Measurements from ENCODE around the gene RSAD2.

The RSAD2 gene

GRCh38 chr2:6908291-6908690 is 30.7 kb downstream of the RSAD2 start:
- DNase-seq, result no peak

DNA sequence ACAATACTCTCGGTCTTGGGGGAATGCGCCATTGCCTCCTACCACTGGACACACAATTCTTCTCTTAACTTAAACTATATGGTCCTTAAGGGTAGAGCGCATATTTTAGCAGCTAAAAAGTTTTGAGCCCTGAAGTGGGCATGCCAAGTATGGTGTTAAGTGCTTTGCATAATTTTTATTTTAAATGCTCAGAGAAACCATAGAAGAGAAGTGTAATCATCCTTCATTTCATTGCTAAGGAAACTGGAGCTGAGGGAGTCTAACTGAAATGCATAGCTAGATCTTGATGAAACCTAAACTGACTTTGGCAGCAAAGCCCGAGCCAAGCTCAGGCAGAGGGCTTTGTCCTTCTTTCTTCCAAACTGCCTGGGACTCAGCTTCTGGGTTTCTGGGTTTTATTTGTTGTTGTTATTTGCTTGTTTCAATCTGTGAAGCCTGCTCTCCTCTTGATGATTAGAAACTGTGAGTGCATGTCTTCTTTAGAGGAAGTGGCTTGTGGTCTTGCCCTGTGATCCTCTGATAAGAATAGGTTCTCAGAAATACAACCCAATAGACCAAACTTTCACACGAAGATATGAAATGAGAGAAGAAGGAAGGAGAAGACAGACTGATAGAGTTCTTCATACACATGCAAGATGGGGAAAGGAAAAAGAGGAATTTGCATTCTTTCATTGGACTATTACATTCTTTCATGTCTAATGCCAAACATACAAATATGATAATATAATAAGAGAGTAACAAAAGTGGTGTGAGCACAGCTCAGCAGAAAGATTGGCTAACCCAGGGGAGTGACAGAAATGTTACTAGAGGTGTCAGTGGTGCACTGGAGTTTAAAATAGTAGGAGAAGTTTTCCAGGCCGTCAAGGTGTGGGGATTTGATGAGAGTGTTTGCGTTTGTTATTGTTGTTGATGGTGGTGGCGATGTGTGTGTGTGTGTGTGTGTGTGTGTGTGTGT is 32.1 kb downstream of the RSAD2 start:
- peak; percentile 98 for DNase-seq

- no peak for DNase-seq
These were observed 34.1 kb downstream of the RSAD2 start for GRCh38 chr2:6911721-6912120.

- no peak for DNase-seq
These were observed 36.0 kb downstream of the RSAD2 start for GRCh38 chr2:6913415-6914157.

- DNase-seq, result no peak
These were observed 37.3 kb downstream of the RSAD2 start for GRCh38 chr2:6914828-6915227.

DNA sequence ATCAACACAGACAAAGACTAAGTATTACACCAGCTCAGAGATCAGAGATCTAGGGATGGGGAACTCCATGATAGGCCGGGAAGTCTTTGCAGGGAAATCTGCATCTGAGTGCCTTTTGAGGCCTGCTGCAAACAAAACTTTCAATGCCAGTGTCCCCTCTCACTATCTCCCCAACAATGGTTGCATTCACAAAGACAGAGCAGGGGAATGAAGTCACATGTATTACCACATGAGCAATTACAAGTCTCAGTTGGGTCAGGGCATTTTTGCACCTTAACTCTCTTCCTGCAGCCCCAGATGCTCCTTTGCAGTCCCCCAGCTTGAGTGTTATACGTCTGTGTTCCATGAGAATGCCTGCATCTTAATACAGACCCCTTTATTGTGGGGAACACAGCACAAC is 37.8 kb downstream of the RSAD2 start:
- DNase-seq, result no peak

- DNase-seq, result no peak
These were observed 38.6 kb downstream of the RSAD2 start for GRCh38 chr2:6916224-6916623.

DNA sequence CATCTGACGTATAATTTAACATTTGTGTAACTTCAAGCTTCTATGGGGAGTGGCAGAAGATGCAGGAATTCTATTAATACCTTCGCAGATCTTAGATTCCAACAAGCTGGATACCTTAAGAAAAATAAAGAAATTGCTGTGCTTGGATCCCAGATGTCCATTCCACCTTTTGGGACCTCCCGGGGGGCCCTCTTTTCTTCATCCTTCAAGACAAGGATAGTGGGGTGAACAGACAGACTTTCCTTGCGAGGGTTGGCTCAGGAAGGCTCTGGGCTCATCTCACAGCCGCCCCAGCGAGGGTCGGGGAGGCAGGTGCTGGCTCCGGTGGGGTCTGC is 39.1 kb downstream of the RSAD2 start:
- no peak for DNase-seq

DNA sequence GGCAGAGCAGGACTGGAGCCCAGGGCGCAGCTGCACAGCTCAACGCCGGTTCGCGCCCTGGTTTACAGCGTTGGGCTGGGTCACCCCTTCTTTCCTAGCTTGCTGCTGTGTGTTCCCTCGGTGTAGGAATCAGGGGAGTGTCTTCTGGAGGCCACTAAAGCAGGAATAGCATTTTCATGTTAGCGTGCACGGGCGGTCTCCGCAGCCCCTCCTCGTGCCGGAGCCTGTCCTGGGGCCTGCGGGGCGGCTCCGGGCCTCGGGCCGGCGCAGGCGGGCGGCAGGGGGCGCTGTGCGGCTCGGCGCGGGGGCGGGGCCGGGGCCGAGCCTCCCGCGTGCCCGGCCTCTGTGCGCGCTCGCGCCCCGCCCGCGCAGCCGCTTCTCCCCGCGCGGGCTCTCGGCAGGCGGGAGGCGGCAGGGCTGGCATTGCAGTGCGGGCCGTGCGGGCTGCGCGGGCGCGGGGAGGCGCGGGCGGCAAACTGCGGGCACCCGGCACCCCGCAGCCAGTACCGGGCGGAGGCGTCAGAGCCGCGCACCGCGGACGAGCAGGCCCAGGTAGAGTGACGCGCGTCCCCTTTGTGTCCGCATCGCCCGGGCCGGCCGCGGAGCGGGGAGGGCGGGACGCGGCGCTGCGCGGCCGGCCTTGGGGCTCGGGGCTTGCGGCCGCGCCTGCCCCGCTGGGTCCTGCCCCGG is 39.6 kb downstream of the RSAD2 start, which contains the start of gene RNF144A:
Gene RNF144A (plus strand): TSS at position 342 of the 690 bp plus-strand sequence. CDS start 79,515 bp downstream, outside the sequence.
- DNase-seq, result peak; percentile 75

GRCh38 chr2:6917761-6918421 is 40.3 kb downstream of the RSAD2 start:
- DNase-seq, result no peak

DNA sequence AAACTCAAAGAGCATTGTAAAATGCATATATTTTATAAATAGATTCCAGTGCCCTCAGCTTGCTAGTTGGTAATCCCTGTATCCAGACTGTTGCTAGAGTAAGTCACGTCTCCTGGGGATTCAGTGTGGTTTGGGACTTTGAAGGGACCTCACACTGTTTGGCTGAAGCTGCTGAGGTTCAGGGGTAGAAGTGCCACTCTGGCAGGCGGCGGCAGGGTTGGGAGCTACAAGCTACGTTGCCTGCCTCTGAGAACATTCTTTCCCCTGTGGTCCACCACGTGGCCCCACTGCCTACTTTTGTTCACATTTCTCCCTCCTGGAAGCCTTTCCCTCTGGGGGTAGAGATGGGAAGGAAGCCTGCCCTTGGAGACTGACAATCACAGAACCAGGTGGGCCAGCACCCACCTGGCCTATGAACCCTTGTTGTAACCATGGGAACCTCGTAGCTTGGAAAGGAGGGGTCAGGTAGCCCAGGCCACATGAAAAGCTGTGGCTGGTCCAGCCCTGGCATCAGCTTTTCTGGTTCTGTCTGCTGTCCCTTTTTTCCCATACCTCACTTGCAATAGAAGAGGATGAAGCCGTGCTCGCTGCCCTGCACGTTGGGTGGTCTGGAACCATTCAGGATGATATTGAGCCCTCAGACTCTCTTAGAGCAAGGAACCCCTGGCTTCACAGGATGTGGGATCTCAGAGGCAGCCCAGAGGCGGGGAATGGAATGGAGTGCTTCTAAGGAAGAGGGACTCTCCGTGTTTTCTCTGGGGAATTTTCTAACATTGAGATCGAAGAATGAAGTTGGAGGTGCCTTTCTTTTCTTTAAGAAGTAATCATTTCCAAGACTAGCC is 42.5 kb downstream of the RSAD2 start:
- no peak for DNase-seq

- no peak for DNase-seq
These were observed 43.1 kb downstream of the RSAD2 start for GRCh38 chr2:6920743-6921064.

DNA sequence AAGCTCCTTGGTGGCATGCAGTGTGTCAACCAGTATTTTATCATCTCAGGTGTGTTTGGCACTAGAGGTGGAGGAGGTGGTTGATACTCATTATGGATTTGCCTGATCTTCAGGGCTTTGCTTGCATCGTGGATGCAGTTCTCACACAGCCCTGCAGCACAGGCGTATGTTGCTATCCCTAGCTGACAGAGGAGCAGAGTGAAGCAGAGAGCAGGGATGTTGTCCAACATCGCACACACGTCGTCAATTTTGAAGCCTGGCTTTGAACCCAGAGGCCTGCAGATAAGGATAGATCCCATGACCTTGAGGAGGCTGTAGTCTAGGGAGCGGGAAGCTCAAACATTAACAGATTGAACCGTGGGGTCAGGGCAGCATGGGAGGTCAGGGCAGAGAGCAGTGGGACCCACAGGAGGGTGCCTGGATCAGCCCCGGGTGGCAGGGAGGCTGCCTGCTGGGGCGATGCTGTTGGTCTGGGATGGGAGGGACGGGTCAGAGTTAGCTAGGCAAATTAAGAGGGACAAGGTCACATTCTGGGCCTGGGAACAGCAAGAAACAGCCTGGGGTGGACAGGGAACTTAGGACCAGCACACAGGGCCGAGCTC is 43.8 kb downstream of the RSAD2 start:
- DNase-seq, result no peak

GRCh38 chr2:6922201-6922656 is 44.7 kb downstream of the RSAD2 start:
- no peak for DNase-seq

DNA sequence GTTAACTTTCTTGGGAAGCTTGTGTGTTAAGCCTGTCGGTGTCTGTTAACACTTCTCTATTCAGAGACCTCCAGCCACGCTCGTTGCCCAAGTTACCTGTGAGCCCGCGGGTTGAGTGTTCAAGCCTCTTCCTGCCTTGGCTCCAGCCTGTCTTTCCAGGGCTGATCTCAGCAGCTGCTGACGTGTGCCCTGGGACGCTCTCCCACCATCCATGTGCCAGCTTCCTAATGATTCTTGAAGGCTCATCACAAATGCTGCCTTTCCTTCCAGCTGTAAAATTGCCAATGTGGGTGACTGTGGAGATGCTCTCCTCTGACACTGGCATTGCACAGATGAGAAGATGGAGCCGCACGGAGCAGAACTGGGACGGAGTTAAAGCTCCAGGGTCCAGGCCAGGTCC is 45.7 kb downstream of the RSAD2 start:
- DNase-seq, result no peak

DNA sequence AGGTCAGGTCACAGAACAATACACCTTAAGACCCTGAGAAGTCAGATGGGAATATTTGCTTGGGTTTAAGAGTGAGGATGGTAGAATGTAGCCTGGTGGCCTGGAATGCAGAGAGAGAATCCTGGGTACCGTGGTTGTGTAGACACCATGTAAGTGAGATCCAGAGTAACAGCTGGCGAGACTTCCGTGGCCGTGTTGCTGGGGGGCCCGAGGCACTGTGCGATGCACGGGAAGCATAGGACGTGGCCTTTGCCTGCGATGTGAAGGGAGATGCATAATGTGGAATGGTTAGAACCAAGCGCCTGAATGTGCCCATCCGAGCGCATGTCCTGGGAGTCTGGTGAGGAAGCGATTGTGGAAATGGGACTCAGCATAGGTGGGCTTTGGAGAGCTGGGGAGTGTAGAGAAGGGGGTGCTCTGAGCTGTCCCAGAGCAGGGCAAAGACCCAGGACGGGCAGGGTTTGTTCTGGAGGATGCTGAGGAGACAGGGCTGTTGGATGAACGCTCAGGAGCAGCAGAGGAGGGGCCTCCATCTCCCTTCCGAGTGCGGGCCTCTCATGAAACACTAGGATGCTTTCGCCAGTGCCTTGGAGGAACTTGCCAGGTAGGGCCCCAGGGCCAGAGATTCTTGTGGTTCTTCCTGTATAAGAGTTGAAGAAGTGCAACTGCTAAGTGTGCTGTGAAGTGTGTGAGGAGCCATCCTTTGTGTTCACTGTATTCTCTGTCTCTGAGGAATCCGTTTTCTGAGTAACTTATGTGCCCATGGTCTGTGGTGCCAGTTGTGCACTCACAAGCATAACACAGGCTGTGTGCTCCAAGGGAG is 46.7 kb downstream of the RSAD2 start:
- no peak for DNase-seq

- DNase-seq, result no peak
These were observed 47.4 kb downstream of the RSAD2 start for GRCh38 chr2:6924924-6925409.

DNA sequence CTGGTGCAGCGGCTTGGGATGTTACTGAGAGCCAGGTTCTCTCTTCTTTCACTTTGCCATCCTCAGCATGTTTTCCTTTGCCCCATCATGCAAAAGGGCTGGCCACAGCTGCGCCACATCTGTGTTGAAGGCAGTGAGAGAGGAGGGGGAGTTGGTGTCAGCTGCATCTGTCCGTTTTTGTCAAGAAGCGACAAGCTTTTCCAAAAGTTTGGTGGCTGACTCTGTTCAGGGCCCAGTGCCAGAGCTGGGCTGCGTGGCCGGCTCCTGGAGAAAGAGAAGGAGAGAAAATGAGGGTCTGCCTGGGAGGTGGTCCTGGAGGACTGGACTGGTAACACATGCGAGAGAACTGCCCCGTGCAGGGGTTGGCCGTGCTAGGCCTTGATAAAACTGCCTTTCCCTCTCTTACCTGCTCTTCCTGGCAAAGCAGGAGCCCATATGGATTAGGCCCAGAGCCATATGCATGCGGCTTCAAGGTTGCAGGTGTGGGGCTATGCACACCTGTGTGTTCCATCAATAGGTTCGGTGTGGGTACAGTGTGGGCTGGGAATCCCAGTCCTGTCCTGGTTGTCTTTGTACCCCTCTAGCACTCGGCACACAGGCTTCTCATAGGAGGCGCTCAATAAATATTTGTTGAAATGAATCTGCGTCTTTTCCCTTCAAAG is 48.6 kb downstream of the RSAD2 start:
- no peak for DNase-seq

DNA sequence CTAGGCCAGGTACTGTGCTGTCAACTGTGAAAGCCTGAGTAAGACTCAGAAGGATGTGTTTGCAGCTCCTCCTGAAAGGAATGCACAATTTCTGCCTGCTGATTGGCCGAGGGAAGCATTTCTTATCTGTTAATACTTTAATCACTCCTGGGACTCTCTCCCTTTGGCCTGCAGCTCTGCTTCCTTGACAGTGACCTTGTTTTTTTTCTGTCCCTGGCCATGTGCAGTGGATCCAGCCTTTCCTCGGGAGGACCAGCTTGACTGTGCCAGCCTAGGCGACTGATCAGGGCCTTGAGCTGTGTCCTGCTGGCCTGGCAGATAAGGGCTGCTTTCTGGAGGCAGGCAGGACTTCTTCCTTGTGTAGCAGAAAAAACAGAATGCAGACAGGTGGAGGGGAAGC is 49.6 kb downstream of the RSAD2 start:
- no peak for DNase-seq

DNA sequence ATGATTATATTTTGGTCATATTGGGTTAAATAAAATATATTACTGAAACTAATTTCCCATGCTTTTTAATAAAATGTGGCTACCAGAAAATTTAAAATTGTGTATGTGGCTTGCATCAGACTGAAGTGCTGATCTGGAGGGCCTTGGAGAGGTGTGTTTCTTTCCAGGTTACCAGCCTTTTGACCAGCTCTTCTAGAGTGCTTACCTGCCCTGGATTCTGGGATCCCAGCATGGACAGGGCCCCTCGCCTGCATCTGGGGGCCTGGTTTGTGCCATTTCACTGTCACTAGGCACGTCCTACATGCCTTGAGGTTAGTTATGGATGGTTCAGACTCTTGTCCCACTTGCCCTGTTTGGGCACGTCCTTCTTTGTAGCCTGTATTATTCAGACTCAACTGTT is 50.2 kb downstream of the RSAD2 start:
- DNase-seq, result no peak

Data from OCI-M1 (cell line).